Measurements from ENCODE around the gene ACER3.
"Not testable (repeated sequence)": the region's sequence is repeated elsewhere in the genome, so short reads cannot be mapped to it uniquely, and the experiment has no call there.

The ACER3 gene

GRCh38 chr11:76919467-76919866, 58.7 kb downstream of the ACER3 start:
- no peak for DNase-seq (ENCODE audit: low read depth in 2 of 2, low spot score in 1 of 2)

GRCh38 chr11:76919887-76920746, 59.4 kb downstream of the ACER3 start:
- peak in 1 of 2 donors; percentile 3 for DNase-seq (ENCODE audit: low read depth in 2 of 2, low spot score in 1 of 2)

GRCh38 chr11:76927160-76927559, 66.4 kb downstream of the ACER3 start:
- DNase-seq (ENCODE audit: low read depth in 2 of 2, low spot score in 1 of 2), result no peak

- DNase-seq (ENCODE audit: low read depth in 2 of 2, low spot score in 1 of 2), result no peak
These were observed 74.3 kb downstream of the ACER3 start for GRCh38 chr11:76935042-76935441.

- no peak for DNase-seq (ENCODE audit: low read depth in 2 of 2, low spot score in 1 of 2)
These were observed 78.5 kb downstream of the ACER3 start for GRCh38 chr11:76939219-76939631.

DNA sequence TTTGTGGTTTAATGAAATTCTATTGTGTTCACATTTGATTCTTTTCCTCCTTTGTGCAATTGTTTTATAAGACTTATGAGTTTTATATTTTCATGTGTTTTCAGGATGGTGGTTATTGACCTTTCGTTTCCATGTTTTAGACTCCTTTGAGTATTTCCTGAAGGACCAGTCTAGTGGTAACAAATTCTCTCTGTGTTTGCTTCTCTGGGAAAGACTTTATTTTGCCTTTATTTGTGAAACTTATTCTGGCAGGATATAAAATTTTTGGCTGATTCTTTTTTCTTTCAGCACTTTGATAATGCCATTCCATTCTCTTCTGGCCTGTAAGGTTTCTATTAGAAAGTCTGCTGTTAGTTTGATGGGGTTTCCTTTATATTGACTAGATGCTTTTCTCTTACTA, 83.5 kb downstream of the ACER3 start:
- no peak for DNase-seq (ENCODE audit: low read depth in 2 of 2, low spot score in 1 of 2)

DNA sequence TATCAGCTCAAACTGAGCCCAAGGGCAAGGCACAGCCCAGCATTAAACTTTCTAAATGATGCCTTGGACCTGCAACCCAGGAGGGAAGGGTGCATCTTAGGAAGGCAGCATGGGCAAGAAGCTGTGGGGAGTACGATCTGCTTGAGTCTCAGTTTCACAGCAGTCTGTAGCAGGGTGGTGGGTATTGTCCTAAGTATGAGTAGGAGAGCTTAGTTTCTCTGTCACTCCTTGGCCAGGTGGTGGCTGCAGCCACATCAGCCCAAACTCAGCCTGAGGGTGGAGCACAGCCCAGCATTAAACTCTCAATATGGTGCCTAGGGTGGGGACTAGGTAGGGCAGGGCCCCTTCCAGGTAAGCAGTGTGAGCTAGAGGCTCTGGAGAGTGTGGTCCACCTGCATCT, 85.5 kb downstream of the ACER3 start:
- no peak for DNase-seq (ENCODE audit: low read depth in 2 of 2, low spot score in 1 of 2)

DNA sequence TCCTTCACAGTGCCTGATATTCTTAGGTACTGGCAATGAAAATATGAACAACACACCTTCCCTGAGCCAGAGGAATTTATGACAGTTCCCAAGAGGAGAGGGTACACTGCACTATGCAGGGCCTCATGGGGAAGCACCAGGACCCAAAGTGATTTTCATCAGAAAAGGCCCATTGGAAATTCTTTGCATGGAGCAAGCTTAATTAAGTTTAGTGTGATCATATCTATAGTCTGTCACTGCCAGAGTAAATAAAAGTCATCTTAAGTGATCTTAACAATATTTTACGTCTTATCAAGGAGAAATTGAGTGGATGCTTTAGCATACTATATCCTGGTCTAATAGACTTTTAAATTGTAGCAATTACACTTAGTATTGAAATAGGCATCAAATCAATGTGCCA, 86.5 kb downstream of the ACER3 start:
- DNase-seq (ENCODE audit: low read depth in 2 of 2, low spot score in 1 of 2), result no peak

- DNase-seq (ENCODE audit: low read depth in 2 of 2, low spot score in 1 of 2), result no peak
These were observed 87.1 kb downstream of the ACER3 start for GRCh38 chr11:76947800-76948199.

- DNase-seq (ENCODE audit: low read depth in 2 of 2, low spot score in 1 of 2), result no peak
These were observed 94.9 kb downstream of the ACER3 start for GRCh38 chr11:76955459-76956114.

GRCh38 chr11:76962583-76963416, 102.1 kb downstream of the ACER3 start:
- DNase-seq (ENCODE audit: low read depth in 2 of 2, low spot score in 1 of 2), result no peak

DNA sequence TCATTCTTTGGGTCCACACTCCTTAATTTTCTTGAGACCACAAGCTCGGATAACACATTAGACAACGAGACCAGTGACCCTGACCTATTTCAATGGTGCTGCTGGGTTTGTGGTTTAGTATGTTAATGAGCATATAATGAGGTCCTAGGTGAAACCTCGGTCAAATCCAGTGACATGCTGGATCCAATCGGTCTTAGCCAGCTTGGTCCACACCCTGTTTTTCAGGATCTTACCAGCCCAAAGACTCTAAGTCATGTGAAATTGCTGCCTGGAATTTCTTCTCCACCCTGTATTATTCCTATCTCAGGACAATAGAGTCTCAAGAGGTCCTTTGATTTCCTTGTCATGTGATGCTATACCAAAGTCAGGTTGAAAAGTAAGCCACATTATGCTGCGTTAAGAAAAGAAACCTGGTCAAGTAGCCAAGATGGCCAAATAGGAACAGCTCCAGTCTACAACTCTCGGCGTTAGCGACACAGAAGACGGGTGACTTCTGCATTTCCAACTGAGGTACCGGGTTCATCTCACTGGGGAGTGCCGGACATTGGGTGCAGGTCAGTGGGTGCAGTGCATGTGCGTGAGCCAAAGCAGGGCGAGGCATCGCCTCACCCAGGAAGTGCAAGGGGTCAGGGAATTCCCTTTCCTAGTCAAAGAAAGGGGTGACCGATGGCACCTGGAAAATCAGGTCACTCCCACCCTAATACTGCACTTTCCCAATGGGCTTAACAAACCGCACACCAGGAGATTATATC, 102.9 kb downstream of the ACER3 start:
- DNase-seq (ENCODE audit: low read depth in 2 of 2, low spot score in 1 of 2), result not testable (repeated sequence)

- no peak for DNase-seq (ENCODE audit: low read depth in 2 of 2, low spot score in 1 of 2)
These were observed 111.3 kb downstream of the ACER3 start for GRCh38 chr11:76972051-76972450.

DNA sequence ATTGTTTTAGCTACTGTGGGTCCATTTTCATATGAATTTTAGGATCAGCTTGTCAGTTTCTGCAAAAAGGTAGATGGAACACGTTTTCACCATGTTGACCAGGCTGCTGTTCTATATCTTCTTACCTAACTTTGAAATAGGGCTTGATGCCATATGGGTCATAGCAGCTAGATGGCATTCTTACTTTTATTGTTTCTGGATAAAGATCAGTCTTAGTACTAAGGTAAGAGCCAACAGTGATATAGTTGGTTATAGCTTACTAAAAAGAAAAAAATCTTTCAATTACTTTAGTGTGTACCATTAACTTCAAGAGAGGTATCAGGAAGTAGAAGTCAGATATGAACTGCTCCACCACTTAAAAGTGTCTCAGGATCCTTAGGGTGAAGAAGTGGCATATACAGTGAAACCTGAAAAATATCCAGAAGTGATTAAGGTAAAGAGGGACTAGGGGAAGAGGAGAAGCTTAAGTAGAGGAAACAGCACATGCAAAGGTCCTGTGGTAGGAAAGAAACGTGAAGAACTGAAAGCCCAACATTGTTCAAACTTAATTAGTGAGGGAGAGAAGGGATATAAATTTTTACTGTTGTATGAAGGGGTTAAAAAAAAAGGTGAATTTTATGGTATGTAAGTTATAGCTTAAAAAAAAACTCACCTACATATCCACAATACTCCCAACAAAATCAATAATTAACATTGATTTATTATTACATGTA, 113.6 kb downstream of the ACER3 start:
- DNase-seq (ENCODE audit: low read depth in 2 of 2, low spot score in 1 of 2), result no peak

- DNase-seq (ENCODE audit: low read depth in 2 of 2, low spot score in 1 of 2), result no peak
These were observed 114.8 kb downstream of the ACER3 start for GRCh38 chr11:76975513-76975912.

DNA sequence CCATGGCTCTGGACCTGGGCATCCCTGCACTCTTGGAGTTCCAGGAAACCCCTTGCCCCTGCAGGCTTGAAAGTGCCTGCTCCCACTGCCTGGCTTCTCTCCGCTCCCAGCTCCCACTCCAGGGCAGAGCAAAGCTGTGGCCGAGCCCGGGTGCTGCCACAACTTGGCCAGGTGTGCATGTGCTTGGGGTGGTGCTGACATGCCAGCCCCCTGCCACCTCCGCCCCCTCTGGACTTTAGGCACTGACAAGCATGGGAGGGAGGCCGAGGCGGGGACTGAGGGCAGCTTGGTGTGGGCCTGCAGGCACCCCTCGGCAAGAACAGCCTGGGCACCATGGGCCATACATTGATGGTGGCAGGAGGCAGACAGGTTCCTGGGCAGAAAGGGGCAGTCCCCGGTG, 117.1 kb downstream of the ACER3 start:
- no peak for DNase-seq (ENCODE audit: low read depth in 2 of 2, low spot score in 1 of 2)

- no peak for DNase-seq (ENCODE audit: low read depth in 2 of 2, low spot score in 1 of 2)
These were observed 117.5 kb downstream of the ACER3 start for GRCh38 chr11:76978239-76978638.

DNA sequence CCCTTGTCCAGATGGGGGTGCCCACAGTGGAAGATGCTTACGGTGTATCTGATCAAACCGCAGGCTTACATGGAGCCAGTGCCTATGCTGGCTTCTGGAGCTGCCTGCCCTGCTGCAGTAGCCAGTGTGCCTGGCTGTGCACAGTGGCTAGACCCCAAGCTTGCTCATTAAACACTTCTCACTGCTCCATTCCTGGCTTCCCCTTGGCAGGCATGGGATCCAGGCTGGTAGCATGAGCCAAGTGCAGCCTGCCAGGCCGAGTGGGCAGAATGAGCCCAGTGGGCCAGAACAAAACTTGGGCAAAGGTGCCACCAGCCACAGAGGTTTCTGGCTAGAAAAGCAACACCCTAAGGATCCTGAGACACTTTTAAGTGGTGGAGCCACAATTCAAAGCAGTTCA, 118.1 kb downstream of the ACER3 start:
- no peak for DNase-seq (ENCODE audit: low read depth in 2 of 2, low spot score in 1 of 2)

DNA sequence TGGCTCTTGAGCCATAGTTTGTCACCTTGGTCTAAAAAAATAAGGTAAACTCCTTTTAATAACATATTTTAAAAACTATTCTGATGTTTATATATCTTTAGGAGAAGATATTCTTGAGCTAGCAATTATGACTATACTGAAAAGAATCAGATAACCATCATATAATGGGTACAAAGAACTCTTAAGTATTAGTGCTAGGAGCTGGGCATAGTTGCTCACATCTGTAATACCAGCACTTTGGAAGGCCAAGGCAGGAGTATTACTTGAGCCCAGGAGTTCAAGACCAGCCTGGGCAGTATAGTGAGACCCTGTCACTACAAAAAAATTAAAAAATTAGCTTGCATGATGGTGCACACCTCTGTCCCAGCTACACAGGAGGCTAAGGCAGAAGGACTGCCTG, 119.5 kb downstream of the ACER3 start:
- DNase-seq (ENCODE audit: low read depth in 2 of 2, low spot score in 1 of 2), result no peak

- DNase-seq (ENCODE audit: low read depth in 2 of 2, low spot score in 1 of 2), result no peak
These were observed 124.0 kb downstream of the ACER3 start for GRCh38 chr11:76984743-76985142.
